NCI-H146 (cell line): ENCODE results near the gene ZNF346.

Experiments
- DNase-seq: peaks from one replicate; lab custom pipeline; 2025; lab: John Stamatoyannopoulos, UW

Gene ZNF346

GRCh38 chr5:177095088-177095669, 72.7 kb downstream of the ZNF346 start:
- no peak for DNase-seq

GRCh38 chr5:177096162-177097015, 73.9 kb downstream of the ZNF346 start:
- DNase-seq, result no peak

GRCh38 chr5:177097016-177097985, 74.8 kb downstream of the ZNF346 start:
- DNase-seq, result no peak

GRCh38 chr5:177098120-177098469, 75.6 kb downstream of the ZNF346 start:
- DNase-seq, result no peak

- no peak for DNase-seq
Observed at GRCh38 chr5:177098470-177099141, 76.1 kb downstream of the ZNF346 start.

- peak; percentile 76 for DNase-seq
Observed at GRCh38 chr5:177099422-177100093, 77.1 kb downstream of the ZNF346 start.

GRCh38 chr5:177100714-177101121, 78.2 kb downstream of the ZNF346 start:
- DNase-seq, result no peak

GRCh38 chr5:177103523-177104253, 81.2 kb downstream of the ZNF346 start:
- peak; percentile 9 for DNase-seq

GRCh38 chr5:177105691-177106476, 83.4 kb downstream of the ZNF346 start:
- no peak for DNase-seq

GRCh38 chr5:177107159-177107558, 84.7 kb downstream of the ZNF346 start:
- DNase-seq, result no peak

GRCh38 chr5:177109810-177110209, 87.3 kb downstream of the ZNF346 start:
- no peak for DNase-seq

GRCh38 chr5:177111720-177112394, 89.4 kb downstream of the ZNF346 start:
- peak; percentile 38 for DNase-seq

GRCh38 chr5:177112589-177113220, 90.2 kb downstream of the ZNF346 start:
- DNase-seq, result no peak

- peak; percentile 47 for DNase-seq
Observed at GRCh38 chr5:177113566-177114424, 91.3 kb downstream of the ZNF346 start.

- DNase-seq, result no peak
Observed at GRCh38 chr5:177116631-177117373, 94.3 kb downstream of the ZNF346 start.

GRCh38 chr5:177117441-177118045, 95.0 kb downstream of the ZNF346 start:
- DNase-seq, result no peak

- no peak for DNase-seq
Observed at GRCh38 chr5:177122566-177122965, 100.1 kb downstream of the ZNF346 start.
